SW 1271 (cell line): ENCODE results near the gene ZNF775.

Source experiments
- DNase-seq, 2 experiments: peaks; one replicate each; lab custom pipeline; 2025; lab: John Stamatoyannopoulos, UW

Gene ZNF775

DNA sequence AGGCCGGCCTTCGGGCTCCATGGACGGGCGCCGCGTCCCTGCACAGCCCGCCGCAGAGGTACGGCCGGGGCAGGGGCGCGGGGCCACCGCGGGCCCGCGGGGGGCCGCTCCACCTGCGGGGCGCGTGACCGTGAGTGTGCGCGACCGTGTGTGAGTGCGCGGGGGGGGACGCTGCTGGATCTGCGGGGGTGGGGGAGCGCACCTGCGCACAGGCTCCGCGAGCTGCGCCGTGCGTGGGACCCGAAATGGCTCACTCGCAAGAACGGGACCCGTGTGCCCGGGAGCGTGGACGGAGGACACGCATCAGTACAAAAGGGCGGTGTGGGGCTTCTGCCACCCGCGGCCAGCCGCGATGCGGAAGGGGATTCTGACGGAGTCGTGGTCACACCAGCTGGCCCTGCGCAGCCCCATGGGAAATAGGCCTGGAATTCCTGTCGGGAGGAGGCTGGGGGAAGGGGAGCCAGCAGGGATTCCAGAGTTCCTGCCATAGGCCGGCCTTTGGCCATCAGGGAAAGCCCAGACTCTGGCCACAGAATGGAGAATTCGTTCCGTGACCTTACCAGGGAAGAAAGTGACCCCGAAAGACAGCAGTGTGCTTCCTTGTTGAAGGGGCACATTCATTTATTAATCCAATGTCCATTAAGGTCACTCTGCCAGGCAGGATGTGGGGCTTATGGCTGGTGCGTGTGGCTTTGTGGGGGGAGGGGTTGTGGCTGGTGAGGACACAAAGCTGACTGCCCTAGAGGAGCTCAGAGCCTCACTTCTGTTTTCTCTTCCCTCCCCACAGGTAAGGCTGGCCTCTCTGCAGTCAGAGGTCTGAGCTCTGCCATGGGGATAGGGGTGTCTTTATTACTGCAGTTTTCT, 10.0 kb upstream of the ZNF775 start:
- peak in 1 of 2 experiments; percentile 45 for DNase-seq

GRCh38 chr7:150369748-150370501, 9.2 kb upstream of the ZNF775 start:
- no peak for DNase-seq

DNA sequence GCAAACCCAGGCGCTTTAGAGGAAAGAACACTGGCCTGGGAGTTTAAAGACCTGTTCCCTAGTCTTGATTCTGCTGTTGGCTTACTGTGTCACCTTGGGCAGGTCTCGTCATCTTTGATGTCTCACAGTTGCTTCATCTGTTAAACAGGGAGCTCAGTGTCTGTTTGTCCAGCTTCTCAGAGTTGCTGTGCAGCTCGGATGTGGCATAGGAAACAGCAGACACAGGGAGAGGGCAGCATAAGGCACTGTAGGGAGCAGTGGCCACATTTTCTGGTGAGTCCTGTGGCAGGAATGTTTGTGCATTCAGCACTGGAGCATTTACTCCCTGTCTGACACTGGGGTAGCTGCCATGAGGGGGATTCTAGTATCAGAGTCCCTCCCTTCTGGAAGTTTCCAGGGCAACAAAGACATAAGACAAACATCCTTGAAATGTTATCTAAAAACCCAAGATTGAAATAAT, 8.5 kb upstream of the ZNF775 start:
- DNase-seq: no peak

DNA sequence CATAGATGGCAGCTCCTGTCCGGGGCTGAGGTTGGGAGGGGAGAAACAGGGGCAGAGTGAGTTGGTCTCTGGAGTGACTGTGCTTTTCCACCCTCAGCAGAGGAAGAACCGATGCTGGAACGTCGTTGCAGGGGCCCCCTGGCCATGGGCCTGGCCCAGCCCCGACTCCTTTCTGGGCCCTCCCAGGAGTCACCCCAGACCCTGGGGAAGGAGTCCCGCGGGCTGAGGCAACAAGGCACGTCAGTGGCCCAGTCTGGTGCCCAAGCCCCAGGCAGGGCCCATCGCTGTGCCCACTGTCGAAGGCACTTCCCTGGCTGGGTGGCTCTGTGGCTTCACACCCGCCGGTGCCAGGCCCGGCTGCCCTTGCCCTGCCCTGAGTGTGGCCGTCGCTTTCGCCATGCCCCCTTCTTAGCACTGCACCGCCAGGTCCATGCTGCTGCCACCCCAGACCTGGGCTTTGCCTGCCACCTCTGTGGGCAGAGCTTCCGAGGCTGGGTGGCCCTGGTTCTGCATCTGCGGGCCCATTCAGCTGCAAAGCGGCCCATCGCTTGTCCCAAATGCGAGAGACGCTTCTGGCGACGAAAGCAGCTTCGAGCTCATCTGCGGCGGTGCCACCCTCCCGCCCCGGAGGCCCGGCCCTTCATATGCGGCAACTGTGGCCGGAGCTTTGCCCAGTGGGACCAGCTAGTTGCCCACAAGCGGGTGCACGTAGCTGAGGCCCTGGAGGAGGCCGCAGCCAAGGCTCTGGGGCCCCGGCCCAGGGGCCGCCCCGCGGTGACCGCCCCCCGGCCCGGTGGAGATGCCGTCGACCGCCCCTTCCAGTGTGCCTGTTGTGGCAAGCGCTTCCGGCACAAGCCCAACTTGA, 7.8 kb upstream of the ZNF775 start:
- no peak for DNase-seq

- DNase-seq: no peak
Observed at GRCh38 chr7:150371996-150372270, 7.2 kb upstream of the ZNF775 start.

GRCh38 chr7:150372271-150373048, 6.7 kb upstream of the ZNF775 start:
- no peak for DNase-seq

- DNase-seq: no peak
Observed at GRCh38 chr7:150373049-150373801, 5.9 kb upstream of the ZNF775 start.

DNA sequence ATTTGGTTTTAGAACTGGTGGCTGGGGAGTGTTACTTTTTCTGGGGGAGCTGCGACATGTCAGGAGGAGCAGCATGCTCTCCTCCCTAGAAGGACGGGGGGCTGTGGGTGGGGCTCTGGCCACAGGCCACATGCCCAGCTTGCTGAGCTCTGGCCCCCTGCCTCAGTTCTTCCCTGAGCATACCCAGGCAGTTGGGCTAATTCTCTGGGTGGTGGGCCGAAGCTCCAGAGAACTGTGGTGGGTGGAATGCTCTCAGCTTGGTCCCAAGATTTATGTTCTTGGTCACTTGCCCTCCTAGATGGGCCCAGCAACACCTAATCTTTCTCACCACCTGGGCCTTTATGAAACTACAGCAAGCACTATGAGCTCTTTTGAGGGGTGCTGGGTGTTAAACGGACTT, 5.1 kb upstream of the ZNF775 start:
- DNase-seq: no peak

GRCh38 chr7:150374472-150374871, 4.7 kb upstream of the ZNF775 start:
- no peak for DNase-seq

DNA sequence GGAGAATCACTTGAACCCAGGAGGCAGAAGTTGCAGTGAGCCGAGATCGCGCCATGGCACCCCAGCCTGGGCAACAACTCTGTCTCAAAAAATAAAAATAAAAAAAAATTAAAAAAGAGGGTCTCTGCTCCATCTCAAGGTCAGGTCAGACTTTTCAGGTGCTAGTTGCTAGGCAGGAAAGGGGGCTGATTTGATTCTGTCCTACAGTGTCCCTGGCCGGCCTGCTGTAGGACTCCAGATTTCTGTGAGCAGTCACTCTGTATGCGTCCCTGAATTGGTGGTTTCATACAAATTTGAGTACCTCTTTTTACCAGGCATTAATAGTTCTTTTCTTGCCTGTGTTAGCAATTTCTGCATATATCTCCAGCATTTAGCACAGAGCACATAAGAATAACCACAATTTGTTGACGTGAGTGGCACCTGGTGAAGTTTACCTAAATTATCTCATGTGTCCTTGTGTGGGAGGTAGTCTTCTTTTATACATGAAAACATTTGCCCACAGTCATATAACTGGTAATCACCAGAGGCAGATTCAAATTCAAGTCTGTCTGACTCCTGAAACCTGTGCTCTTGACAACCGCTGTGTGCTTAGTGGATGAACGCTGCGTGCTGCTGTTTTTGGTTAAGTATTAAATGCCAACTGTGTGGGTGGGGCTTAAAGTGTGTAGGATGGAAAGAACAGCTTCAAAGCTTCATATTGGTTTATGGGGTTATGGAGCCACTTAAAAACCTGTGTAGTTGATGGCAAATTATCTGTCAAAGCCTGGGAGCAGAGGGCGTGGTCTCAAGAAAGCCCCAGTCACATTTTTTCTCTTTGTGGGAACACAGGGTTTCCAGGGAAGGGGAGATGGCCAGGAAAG, 3.2 kb upstream of the ZNF775 start:
- no peak for DNase-seq

DNA sequence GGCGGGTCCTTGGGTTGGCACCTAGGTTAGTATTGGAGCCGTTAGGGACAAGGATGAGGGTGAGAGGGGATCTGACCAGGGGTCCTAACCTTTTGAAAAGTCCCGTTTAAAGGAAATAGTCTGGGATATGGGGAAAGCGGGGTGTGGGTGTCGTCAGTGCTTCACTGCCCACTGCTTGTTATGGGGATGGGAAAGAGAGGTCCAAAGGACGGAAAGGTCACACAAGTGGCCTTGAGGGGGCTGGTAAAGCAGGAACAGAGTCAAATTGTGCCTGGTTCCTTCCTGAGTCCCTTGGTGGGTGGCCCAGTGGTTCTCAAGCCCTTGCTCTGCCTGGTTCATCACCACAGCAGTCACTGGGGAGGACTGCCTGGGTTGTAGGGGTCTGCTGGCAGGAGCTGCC, 2.6 kb upstream of the ZNF775 start:
- no peak for DNase-seq

- DNase-seq: no peak
Observed at GRCh38 chr7:150377196-150377595, 1.9 kb upstream of the ZNF775 start.

DNA sequence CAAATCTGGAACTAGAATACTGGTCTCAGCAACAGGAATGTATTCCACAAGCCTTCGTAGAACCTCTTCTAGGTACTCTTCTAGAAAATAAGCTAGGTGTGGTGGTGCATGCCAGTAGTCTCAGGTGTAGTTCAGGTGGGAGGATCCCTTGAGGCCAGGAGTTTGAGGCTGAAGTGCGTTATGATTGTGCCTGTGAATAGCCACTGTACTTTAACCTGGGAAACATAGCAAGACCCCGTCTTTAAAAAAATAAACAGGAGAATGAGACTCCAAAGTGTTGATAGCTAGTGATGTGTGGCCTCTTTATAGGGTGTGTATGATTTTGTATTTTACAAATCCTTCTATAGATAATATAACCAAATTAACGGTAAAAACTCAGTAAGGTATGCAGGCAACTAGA, 1.5 kb upstream of the ZNF775 start:
- DNase-seq: no peak

- DNase-seq: peak in 1 of 2 experiments; percentile 50
Observed at GRCh38 chr7:150378115-150378852, 846 bp upstream of the ZNF775 start.

- DNase-seq: peak in 1 of 2 experiments; percentile 26
Observed at GRCh38 chr7:150379441-150380379, 580 bp downstream of the ZNF775 start.

DNA sequence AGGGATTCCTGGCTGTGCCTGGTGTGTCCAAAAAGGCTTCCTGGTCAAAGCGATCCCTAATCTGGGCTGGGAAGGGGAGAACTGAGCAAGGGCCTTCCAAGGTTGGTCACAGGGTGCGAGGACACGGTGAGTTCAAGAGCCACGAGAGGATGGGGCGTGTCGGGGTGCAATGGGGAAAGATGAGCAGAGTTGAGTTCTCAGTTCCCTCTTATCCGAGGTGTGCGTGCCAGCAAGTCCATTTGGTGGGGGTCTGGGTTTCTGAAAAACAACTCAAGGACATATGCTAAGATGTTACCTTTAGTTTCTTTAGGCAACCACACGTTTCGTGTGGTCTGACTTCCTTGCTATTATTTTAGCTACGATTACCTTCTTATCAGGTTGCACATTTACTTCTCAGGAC, 1.3 kb downstream of the ZNF775 start:
- no peak for DNase-seq

- DNase-seq: no peak
Observed at GRCh38 chr7:150381096-150381495, 2.0 kb downstream of the ZNF775 start.

- no peak for DNase-seq
Observed at GRCh38 chr7:150381785-150382122, 2.6 kb downstream of the ZNF775 start.
